Right lobe of liver (tissue), 6 donors: ENCODE measurements around the gene NCF4. TPM values are rescaled to one million over a fixed set of nuclear protein-coding genes. Genes with fewer than 3 reads are reported as not detected.
A peak's percentile ranks its signal among the peaks of the same experiment; 100 is the strongest.

Source experiments
- ATAC-seq, 4 donors: fragments of 200-7000 bp; cut with Tn5 transposase; one replicate each; pipeline ENCODE4 v1.9.1; 2020; ENCODE audit warnings: mild to moderate bottlenecking in 4 of 4, moderate library complexity in 4 of 4
- DNase-seq, 3 donors: peaks; one replicate each; pipeline ENCODE4 v3.0.0-alpha.2; 2020
- H3K27ac ChIP-seq, 3 donors: fragments of 200-600 bp; one replicate each; pipeline ENCODE4 v1.8.0; 2022
- H3K27me3 ChIP-seq, 2 donors: fragments of 200-600 bp; one replicate each; pipeline ENCODE4 v1.8.0; 2022
- H3K36me3 ChIP-seq, 4 donors: fragments of 200-600 bp; sonication (generic) in 1 of 4; one replicate each; pipeline versions ENCODE4 v1.5.1 to v1.8.0; 2017 to 2022; ENCODE audit warnings: control low read depth in 1 of 4
- H3K4me1 ChIP-seq, 4 donors: fragments of 200-600 bp; sonication (generic) in 1 of 4; one replicate each; pipeline versions ENCODE4 v1.5.1 to v1.8.0; 2017 to 2022; ENCODE audit warnings: control low read depth in 1 of 4
- H3K4me3 ChIP-seq, 3 donors: fragments of 200-600 bp; one replicate each; pipeline ENCODE4 v1.8.0; 2022
- H3K9me3 ChIP-seq, 4 donors: fragments of 200-600 bp; sonication (generic) in 1 of 4; one replicate each; pipeline versions ENCODE4 v1.5.1 to v1.8.0; 2017 to 2022; ENCODE audit warnings: control low read depth in 1 of 4
- CTCF ChIP-seq, 4 donors: fragments of 200-600 bp in 3 of 4; fragments of 450-650 bp in 1 of 4; IDR thresholded peaks; one replicate each; pipeline versions ENCODE4 v1.5.1 to v1.8.0; 2016 to 2022; ENCODE audit warnings: antibody characterized with exemption in 4 of 4, mild to moderate bottlenecking in 2 of 4
- POLR2A ChIP-seq: fragments of 450-650 bp; IDR thresholded peaks from one replicate; pipeline ENCODE4 v1.6.1; 2017; ENCODE audit warnings: antibody characterized with exemption, mild to moderate bottlenecking
- WGBS: methylation state at CpG from one replicate; pipeline ENCODE4 v1.1.6; 2018; ENCODE audit warnings: low coverage, low lambda C conversion rate; ENCODE audit not compliant: insufficient coverage; ENCODE audit errors: missing lambda C conversion rate; 5-methylcytosine and 5-hydroxymethylcytosine counted together
- intact Hi-C, 2 donors: fragments of 100-400 bp; cut with DNase I; formaldehyde crosslinking; loops; one replicate each; pipeline versions ENCODE4 v1.11.2 to v1.14.1; 2022
- total RNA-seq, 6 experiments: library from RNA; depleted of rRNA in 2 of 6; stranded (reverse); fragments of >200 nt in 2 of 6; fragmentation: NEBNext Ultra II Directional in 3 of 6; extraction: Animal tissue kit (Norgen Biotek cat#: 25700) in 3 of 6; gene quantifications; one replicate each; pipeline versions ENCODE4 v1.1.0 to v1.2.4, GENCODE V29; 2016 to 2023
- donor health status: DM: no; HTN: yes; CAD: no.
- donor health status: DM: no; HTN: no; CAD: no.
- donor health status: DM: no; HTN: no; CAD: no.
- donor health status: DM: no; HTN: yes; CAD: no.
- donor health status: DM: no; HTN: yes; CAD: no.

Gene NCF4
- total RNA-seq, 6 experiments from 2014 or later = 2.3 to 6.2 (median 4.0) TPM

- H3K9me3 ChIP-seq = no peaks in the 10 kb centered on the region
- DNase-seq (no peak), ATAC-seq (peak in 2 of 4 donors; percentile 7 to 25)
- WGBS = no CpG with 5 or more reads among the region's 12 CpGs
- H3K4me1 ChIP-seq = peaks cover 0 to 7% (median 0%) of the 10 kb centered on the region in 4 donors
- intact Hi-C loops = no loop called here
- no peak overlapping the region for H3K27ac ChIP-seq
- no peak for TF ChIP-seq CTCF (IDR thresholded peaks at IDR 0.05)
- no peak for TF ChIP-seq POLR2A
- H3K27me3 ChIP-seq = peaks cover 0 to 11% of the 10 kb centered on the region in 2 donors
- H3K4me3 ChIP-seq = peak overlapping the region in 1 of 3 donors; percentile 19
- no peaks in the 10 kb centered on the region for H3K36me3 ChIP-seq
Measured at GRCh38 chr22:36816339-36816635, 44.5 kb upstream of the NCF4 start.

- Histone ChIP-seq H3K27me3 (peaks cover 0 to 11% of the 10 kb centered on the region in 2 donors), H3K27ac (no peak within 1 kb of the TSS), H3K4me1 (peaks cover 0 to 7% (median 0%) of the 10 kb centered on the region in 4 donors), H3K9me3 (no peaks in the 10 kb centered on the region), H3K36me3 (no peaks in the 10 kb centered on the region), H3K4me3 (peak within 1 kb of the TSS in 2 of 3 donors; percentile 12 to 19)
- TF ChIP-seq CTCF (IDR thresholded peaks at IDR 0.05) (no peak), POLR2A (no peak)
- ATAC-seq = peak; percentile 72 to 86 (median 76)
- 1% methylated on average over 16 of the region's 75 CpGs for WGBS
- no peak for DNase-seq
- intact Hi-C loops = no loop called here
Measured at GRCh38 chr22:36816636-36817524, 43.9 kb upstream of the NCF4 start, which contains the start of gene PVALB. Gene PVALB (minus strand): TSS chr22:36817035. CDS start chr22:36817005, 30 bp downstream.

- no peak overlapping the region for H3K4me3 ChIP-seq
- no peak for DNase-seq
- no peaks in the 10 kb centered on the region for H3K9me3 ChIP-seq
- ATAC-seq = no peak
- no peak for TF ChIP-seq POLR2A
- no peak for TF ChIP-seq CTCF (IDR thresholded peaks at IDR 0.05)
- intact Hi-C loops = no loop called here
- peaks cover 0 to 7% (median 0%) of the 10 kb centered on the region in 4 donors for H3K4me1 ChIP-seq
- WGBS = 40% methylated on average over 2 of the region's 5 CpGs
- peaks cover 0 to 11% of the 10 kb centered on the region in 2 donors for H3K27me3 ChIP-seq
- H3K36me3 ChIP-seq = no peaks in the 10 kb centered on the region
- no peak overlapping the region for H3K27ac ChIP-seq
Measured at GRCh38 chr22:36817525-36817848, 43.3 kb upstream of the NCF4 start.

GRCh38 chr22:36818010-36818642 is 42.7 kb upstream of the NCF4 start:
- 80% methylated on average over 2 of the region's 6 CpGs for WGBS
- intact Hi-C loops = no loop called here

More at GRCh38 chr22:36818010-36818642, 42.7 kb upstream of the NCF4 start:
- Histone ChIP-seq H3K9me3 (no peaks in the 10 kb centered on the region), H3K4me1 (peaks cover 0 to 7% (median 0%) of the 10 kb centered on the region in 4 donors), H3K27me3 (peaks cover 0 to 11% of the 10 kb centered on the region in 2 donors), H3K4me3 (no peak overlapping the region), H3K36me3 (no peaks in the 10 kb centered on the region), H3K27ac (no peak overlapping the region)
- TF ChIP-seq POLR2A (no peak), CTCF (IDR thresholded peaks at IDR 0.05) (no peak)
- no peak for DNase-seq
- ATAC-seq = no peak
